PC-9 (cell line): ENCODE results near the gene ST3GAL2. TPM values are rescaled to one million over a fixed set of nuclear protein-coding genes. Genes with fewer than 3 reads are reported as not detected.

Experiments used
- BruUV-seq: library from RNA; stranded (reverse); fragments of 400-500 nt; replicated peaks from 2 replicates; lab custom pipeline; 2021; lab: Mats Ljungman, UMichigan
- CTCF ChIA-PET: fragments of 300-600 bp; sonication (Branson Sonifier 250); formaldehyde crosslinking; loops from one replicate; lab custom pipeline; 2022; ENCODE audit warnings: antibody characterized with exemption; lab: Charles Lee
- POLR2A ChIA-PET: fragments of 300-600 bp; sonication (Branson Sonifier 250); formaldehyde crosslinking; loops from one replicate; lab custom pipeline; 2022; ENCODE audit warnings: antibody characterized with exemption; ENCODE audit not compliant: unreplicated experiment; lab: Charles Lee
- DNase-seq, 2 experiments: peaks; one replicate each; pipeline versions ENCODE4 v3.0.0 to v3.0.0-alpha.2; 2015 to 2022; ENCODE audit warnings: mixed read lengths in 1 of 2
- H2AFZ ChIP-seq: fragments of 200-600 bp; sonication (generic); 2 replicates; pipeline ENCODE4 v1.8.1; 2017; ENCODE audit warnings: antibody characterized with exemption
- H3F3A ChIP-seq: fragments of 200-600 bp; sonication (generic); 2 replicates; pipeline ENCODE4 v1.8.1; 2017; ENCODE audit warnings: antibody characterized with exemption, mild to moderate bottlenecking, low read depth; ENCODE audit not compliant: insufficient read depth
- H3K27ac ChIP-seq: fragments of 200-600 bp; sonication (generic); 2 replicates; pipeline ENCODE4 v1.6.1; 2016; ENCODE audit warnings: mixed run types
- H3K27me3 ChIP-seq: fragments of 200-600 bp; sonication (generic); 2 replicates; pipeline ENCODE4 v1.6.1; 2016; ENCODE audit warnings: low read depth, mixed run types; ENCODE audit not compliant: insufficient read depth
- H3K36me3 ChIP-seq: fragments of 200-600 bp; sonication (generic); 2 replicates; pipeline ENCODE4 v1.6.1; 2016; ENCODE audit warnings: low read depth, mixed run types
- H3K4me1 ChIP-seq: fragments of 200-600 bp; sonication (generic); replicated peaks from 2 replicates; pipeline ENCODE4 v1.6.1; 2016; ENCODE audit warnings: mixed run types; ENCODE audit not compliant: insufficient read depth
- H3K4me2 ChIP-seq: fragments of 200-600 bp; sonication (generic); 2 replicates; pipeline ENCODE4 v1.6.1; 2017; ENCODE audit warnings: mixed run types
- H3K4me3 ChIP-seq: fragments of 200-600 bp; sonication (generic); 2 replicates; pipeline ENCODE4 v1.6.1; 2016; ENCODE audit warnings: mixed run types
- H3K79me2 ChIP-seq: fragments of 200-600 bp; sonication (generic); 2 replicates; pipeline ENCODE4 v1.6.1; 2017; ENCODE audit warnings: low read depth, mixed run types
- H3K9me2 ChIP-seq: fragments of 200-600 bp; sonication (generic); 2 replicates; pipeline ENCODE4 v1.8.1; 2017; ENCODE audit warnings: mild to moderate bottlenecking; ENCODE audit not compliant: insufficient read depth
- H3K9me3 ChIP-seq: fragments of 200-600 bp; sonication (generic); 2 replicates; pipeline ENCODE4 v1.8.1; 2016; ENCODE audit warnings: low read depth; ENCODE audit not compliant: insufficient read depth
- H4K20me1 ChIP-seq: fragments of 200-600 bp; sonication (generic); 2 replicates; pipeline ENCODE4 v1.8.1; 2017; ENCODE audit not compliant: insufficient read depth
- EZH2 ChIP-seq: fragments of 200-600 bp; sonication (generic); IDR thresholded peaks from 2 replicates; pipeline ENCODE4 v1.8.0; 2017; ENCODE audit warnings: antibody characterized with exemption, low read depth
- intact Hi-C: fragments of 100-400 bp; cut with micrococcal nuclease; formaldehyde crosslinking; loops from one replicate; pipeline ENCODE4 v1.10.0; 2022; ENCODE audit not compliant: unreplicated experiment
- total RNA-seq: library from RNA; stranded (reverse); gene quantifications from 2 replicates; pipeline ENCODE4 v1.2.3, GENCODE V29; 2021
- TF ChIP-seq, protein P1 (sequence below): fragments of 200-600 bp; sonication (generic); conservative IDR thresholded peaks from 2 replicates; pipeline ENCODE4 v1.6.1; 2017; ENCODE audit warnings: mixed run types, antibody characterized with exemption, mild to moderate bottlenecking, moderate library complexity

The ST3GAL2 gene
- total RNA-seq, 1 experiment from 2014 or later = 9.7 TPM

DNA sequence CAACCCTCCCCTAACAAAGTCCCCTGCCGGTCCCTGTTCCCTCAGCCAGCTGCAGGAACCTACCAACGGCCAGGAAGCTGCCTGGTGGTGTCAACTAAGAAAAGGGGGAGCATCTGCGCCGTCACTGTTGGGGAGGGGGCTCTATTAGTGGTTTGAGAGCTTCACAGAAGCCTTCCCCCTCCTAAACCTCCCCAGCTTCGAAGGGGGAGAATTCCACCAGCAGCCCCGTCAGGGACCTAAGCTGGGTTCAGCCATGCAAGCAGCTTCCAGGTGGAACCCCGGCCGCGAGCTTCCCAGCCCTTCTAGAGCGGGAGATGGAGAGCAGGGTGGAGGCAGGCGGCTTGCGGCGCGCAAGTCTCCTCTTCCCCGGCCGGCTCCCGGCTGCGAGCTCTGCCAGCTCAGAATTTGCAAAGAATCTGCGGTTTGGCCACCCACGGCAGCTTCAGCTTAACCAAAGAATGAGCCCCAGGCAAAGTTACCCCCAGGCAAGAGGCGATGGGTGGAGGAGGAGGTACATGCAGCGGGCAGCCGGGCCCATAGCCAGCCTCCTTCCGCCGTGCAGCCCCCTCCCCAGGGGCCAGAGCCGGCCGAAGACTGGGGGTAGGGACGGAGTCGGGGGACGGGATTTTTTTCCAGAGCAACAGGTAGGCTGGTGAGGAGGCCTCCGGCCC, 58.5 kb downstream of the ST3GAL2 start:
- Histone ChIP-seq H3K27me3 (no peaks in the 10 kb centered on the region), H3K36me3 (peaks cover 4% of the 10 kb centered on the region; the same call in 1 of the 2 replicates), H4K20me1 (peaks cover 4% of the 10 kb centered on the region; the same call in 1 of the 2 replicates), H3K9me2 (no peaks in the 10 kb centered on the region), H3K27ac (peak overlapping the region; percentile 86), H3K79me2 (peaks cover 21% of the 10 kb centered on the region), H3K4me3 (peak overlapping the region; percentile 100), H3F3A (peaks cover 35% of the 10 kb centered on the region), H3K4me1 (peaks cover 10% of the 10 kb centered on the region), H3K9me3 (no peaks in the 10 kb centered on the region), H2AFZ (peak overlapping the region; percentile 87), H3K4me2 (peak overlapping the region; percentile 99)
- TF ChIP-seq EZH2 = no peak
- TF ChIP-seq, protein P1, sequence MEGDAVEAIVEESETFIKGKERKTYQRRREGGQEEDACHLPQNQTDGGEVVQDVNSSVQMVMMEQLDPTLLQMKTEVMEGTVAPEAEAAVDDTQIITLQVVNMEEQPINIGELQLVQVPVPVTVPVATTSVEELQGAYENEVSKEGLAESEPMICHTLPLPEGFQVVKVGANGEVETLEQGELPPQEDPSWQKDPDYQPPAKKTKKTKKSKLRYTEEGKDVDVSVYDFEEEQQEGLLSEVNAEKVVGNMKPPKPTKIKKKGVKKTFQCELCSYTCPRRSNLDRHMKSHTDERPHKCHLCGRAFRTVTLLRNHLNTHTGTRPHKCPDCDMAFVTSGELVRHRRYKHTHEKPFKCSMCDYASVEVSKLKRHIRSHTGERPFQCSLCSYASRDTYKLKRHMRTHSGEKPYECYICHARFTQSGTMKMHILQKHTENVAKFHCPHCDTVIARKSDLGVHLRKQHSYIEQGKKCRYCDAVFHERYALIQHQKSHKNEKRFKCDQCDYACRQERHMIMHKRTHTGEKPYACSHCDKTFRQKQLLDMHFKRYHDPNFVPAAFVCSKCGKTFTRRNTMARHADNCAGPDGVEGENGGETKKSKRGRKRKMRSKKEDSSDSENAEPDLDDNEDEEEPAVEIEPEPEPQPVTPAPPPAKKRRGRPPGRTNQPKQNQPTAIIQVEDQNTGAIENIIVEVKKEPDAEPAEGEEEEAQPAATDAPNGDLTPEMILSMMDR = no peak
- POLR2A ChIA-PET = interaction anchor here (0.5 to 1.8 kb wide), 12 partner anchors 10 to 654 kb away, joined by 3 to 17 read pairs (median 6); partner anchors contain the start of genes NOB1 and NQO1
- CTCF ChIA-PET = interaction anchor here (0.5 to 0.8 kb wide), 3 partner anchors 30 to 218 kb away, joined by 3 to 5 read pairs (median 3); no protein-coding TSS in a partner anchor
- no TSS peak for BruUV-seq
- peak; percentile 84 for DNase-seq
- intact Hi-C loops = loop anchor here (2.0 kb wide), 2 partner anchors 74 to 142 kb away; partner anchors contain the start of genes COG4, FCSK and SF3B3

DNA sequence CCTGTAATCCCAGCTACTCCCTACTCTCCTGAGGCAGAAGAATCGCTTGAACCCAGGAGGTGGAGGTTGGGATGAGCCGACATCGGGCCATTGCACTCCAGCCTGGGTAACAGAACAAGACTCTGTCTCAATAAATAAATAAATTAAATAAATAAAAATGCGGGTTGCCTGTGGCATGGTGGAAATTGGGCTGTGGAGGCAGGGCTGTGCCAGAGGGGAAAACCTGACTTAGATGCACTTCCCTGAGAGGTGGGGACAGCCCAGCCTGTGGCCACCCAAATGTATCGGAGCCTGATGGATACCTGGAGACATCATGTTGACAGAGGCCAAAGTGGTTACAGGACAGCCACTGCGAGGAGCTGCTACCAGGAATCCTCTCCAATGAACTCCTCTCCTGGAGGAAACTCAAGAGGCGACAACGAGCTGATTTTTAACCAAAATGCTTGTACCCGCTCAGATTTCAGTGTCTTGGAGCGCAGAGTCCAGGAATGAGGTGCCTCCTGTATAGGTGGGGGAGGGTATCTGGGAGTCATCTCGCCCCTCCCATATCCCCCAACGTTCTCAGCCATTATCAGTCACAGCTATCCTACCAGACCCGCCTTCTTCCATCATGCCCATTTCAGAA, 59.9 kb downstream of the ST3GAL2 start:
- Histone ChIP-seq H3K27ac (no peak overlapping the region), H4K20me1 (peaks cover 4% of the 10 kb centered on the region; the same call in 1 of the 2 replicates), H2AFZ (no peak overlapping the region), H3K27me3 (no peaks in the 10 kb centered on the region), H3K9me2 (no peaks in the 10 kb centered on the region), H3F3A (peaks cover 43% of the 10 kb centered on the region), H3K4me2 (peak overlapping the region; percentile 99), H3K79me2 (peaks cover 21% of the 10 kb centered on the region), H3K36me3 (peaks cover 12% of the 10 kb centered on the region; the same call in 1 of the 2 replicates), H3K4me1 (peaks cover 10% of the 10 kb centered on the region), H3K9me3 (no peaks in the 10 kb centered on the region), H3K4me3 (no peak overlapping the region)
- no peak for DNase-seq
- CTCF ChIA-PET = no interaction called here
- no TSS peak for BruUV-seq
- no peak for TF ChIP-seq EZH2
- TF ChIP-seq, protein P1 = no peak
- POLR2A ChIA-PET = no interaction called here
- intact Hi-C loops = no loop called here

DNA sequence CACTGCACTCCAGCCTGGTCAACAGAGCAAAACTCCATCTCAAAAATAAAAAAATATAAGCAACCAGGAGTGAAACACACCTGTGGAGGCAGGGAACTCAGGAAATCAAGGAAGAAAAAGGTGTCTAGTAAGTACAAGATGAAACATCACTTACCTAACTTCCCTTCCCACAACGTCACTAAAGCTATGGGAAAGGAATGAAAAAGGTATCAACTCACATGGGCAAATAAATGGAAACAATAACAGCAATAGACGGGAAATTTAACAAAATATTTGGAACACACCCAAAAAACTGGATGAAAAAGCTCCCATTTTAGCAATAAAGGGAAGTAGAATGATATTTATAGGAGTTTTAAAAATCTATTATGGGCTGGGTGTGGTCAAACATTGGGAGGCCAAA, 61.1 kb downstream of the ST3GAL2 start:
- H2AFZ ChIP-seq = no peak overlapping the region
- H3K27ac ChIP-seq = no peak overlapping the region
- H3K9me3 ChIP-seq = no peaks in the 10 kb centered on the region
- H3F3A ChIP-seq = peaks cover 47% of the 10 kb centered on the region
- H3K4me1 ChIP-seq = peaks cover 10% of the 10 kb centered on the region
- DNase-seq = no peak
- ChIA-PET CTCF (interaction anchor here (0.7 kb wide), 1 partner anchor 394 kb away, joined by 4 read pairs; no protein-coding TSS in a partner anchor), POLR2A (no interaction called here)
- peaks cover 4% of the 10 kb centered on the region; the same call in 1 of the 2 replicates for H4K20me1 ChIP-seq
- H3K4me3 ChIP-seq = no peak overlapping the region
- intact Hi-C loops = no loop called here
- no peak overlapping the region for H3K4me2 ChIP-seq
- TF ChIP-seq, protein P1 = no peak
- TF ChIP-seq EZH2 = no peak
- H3K9me2 ChIP-seq = no peaks in the 10 kb centered on the region
- H3K36me3 ChIP-seq = peaks cover 12% of the 10 kb centered on the region; the same call in 1 of the 2 replicates
- H3K79me2 ChIP-seq = peaks cover 21% of the 10 kb centered on the region
- no peaks in the 10 kb centered on the region for H3K27me3 ChIP-seq
- no TSS peak for BruUV-seq
